NCI-H1417 treated with DMSO at 0.1 percent for 48 hours (cell line): ENCODE data around the gene NOP10.
A peak's percentile ranks its signal among the peaks of the same experiment; 100 is the strongest.
"Not testable (repeated sequence)": the region's sequence is repeated elsewhere in the genome, so short reads cannot be mapped to it uniquely, and the experiment has no call there.

Experiments used
- DNase-seq: peaks from one replicate; lab custom pipeline; 2025; lab: John Stamatoyannopoulos, UW

Gene NOP10

DNA sequence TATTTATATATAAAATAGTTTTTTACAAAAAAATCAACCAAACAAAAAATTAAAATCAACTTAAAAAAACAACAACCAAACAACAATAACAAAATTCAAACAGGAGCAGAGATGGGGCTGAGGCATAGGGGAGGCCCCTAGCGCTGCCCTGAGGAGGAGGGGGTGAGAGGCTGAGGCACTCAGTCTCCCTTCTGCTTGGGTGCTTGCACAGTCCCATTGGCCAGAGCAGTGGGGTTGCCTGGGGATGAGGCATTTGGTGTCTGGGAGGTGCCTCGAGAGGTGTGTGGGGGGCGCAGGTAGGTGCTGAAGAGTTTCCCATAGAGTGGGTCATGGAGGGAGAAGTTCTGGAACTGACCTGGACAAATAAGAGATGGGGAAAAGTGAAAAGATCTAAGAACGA lies 16.0 kb upstream of the NOP10 start:
- DNase-seq = no peak

DNA sequence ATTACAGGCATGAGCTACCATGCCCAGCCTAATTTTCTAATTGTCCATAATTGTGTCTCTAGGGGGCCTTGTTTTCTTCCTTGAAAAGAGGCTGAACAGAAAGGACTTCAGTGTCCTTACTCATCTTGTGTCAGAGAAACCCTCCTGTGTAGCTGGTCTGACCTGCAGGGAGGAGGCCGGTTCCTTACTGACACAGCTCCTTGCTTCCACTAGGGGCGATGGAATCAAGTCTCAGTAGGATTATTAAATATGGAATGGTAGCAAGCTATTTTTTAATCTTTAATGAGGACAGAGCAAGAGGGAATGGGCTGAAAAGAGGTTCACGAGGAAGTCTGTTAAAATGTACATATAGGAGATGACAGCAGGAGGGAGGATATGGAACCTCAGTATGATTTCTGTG lies 15.4 kb upstream of the NOP10 start:
- no peak for DNase-seq

DNA sequence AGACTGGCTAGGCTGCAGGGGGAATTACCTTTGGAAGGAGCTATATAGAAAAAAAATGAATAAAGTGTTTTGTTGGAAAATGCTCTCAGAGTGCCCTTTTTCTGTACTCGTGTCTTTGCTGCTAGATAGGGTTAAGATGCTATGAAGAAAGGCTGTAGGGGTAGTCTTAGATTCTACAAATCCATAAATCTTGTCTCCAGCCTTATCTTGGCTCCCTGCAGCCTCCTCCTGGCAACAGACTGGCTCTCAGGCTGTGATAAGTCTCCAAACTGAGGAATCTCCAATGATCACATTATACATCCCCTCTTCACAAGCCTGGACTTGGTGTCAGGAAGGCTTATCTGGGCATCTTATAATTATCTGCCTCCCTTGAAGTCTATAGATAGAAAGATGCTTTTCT lies 14.7 kb upstream of the NOP10 start:
- no peak for DNase-seq

DNA sequence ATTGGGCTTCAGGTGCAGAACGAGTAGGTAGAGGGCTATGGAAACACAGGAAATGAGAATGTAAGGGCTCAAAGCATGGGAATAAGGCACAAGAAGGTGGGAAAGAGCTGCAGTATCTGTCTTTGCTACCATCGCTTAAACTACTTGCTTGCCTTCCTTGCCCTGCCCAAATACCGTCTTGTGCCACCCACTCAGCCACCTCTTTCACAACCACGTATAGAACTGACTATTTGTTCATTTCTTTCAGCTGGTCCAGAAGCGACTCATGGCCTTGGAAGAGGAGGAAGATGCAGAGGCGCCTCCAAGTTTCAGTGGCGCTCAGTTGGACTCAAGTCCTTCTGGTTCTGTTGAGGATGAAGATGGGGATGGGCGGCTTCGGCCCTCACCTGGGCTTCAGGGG lies 12.3 kb upstream of the NOP10 start:
- no peak for DNase-seq

- DNase-seq = no peak
Measured at GRCh38 chr15:34354286-34354685, 11.3 kb upstream of the NOP10 start.

GRCh38 chr15:34353627-34354026 lies 10.7 kb upstream of the NOP10 start:
- no peak for DNase-seq

GRCh38 chr15:34352996-34353395 lies 10.1 kb upstream of the NOP10 start:
- DNase-seq = not testable (repeated sequence)

DNA sequence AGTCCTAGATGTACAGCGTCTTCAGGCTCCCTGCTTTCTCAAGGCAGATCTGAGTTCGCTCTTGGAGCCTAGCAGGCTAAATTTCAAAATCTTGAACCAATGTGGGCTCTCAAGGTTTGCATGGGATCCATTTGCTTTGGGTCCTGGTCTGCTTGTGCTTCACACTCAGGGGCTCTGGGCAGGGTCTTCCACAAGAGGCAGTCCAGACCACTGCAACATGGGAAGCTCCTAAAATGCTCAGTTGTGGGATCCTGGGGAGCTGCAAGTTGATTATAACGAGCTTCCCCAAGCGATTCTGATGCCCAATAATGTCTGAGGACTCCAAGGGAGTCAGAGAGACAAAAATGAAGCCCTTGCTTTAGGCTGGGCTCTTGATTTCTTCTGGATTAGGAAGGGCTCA lies 6.8 kb upstream of the NOP10 start:
- DNase-seq = no peak

- no peak for DNase-seq
Measured at GRCh38 chr15:34348735-34349300, 5.9 kb upstream of the NOP10 start.

DNA sequence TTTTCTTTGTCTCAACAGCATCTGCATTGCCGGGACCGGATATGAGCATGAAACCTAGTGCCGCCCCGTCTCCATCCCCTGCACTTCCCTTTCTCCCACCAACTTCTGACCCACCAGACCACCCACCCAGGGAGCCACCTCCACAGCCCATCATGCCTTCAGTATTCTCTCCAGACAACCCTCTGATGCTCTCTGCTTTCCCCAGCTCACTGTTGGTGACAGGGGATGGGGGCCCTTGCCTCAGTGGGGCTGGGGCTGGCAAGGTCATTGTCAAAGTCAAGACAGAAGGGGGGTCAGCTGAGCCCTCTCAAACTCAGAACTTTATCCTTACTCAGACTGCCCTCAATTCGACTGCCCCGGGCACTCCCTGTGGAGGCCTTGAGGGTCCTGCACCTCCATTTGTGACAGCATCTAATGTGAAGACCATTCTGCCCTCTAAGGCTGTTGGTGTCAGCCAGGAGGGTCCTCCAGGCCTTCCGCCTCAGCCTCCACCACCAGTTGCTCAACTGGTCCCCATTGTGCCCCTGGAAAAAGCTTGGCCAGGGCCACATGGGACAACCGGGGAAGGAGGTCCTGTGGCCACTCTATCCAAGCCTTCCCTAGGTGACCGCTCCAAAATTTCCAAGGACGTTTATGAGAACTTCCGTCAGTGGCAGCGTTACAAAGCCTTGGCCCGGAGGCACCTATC lies 5.2 kb upstream of the NOP10 start:
- DNase-seq = no peak

GRCh38 chr15:34342213-34342736 lies 661 bp downstream of the NOP10 start:
- not testable (repeated sequence) for DNase-seq

GRCh38 chr15:34341381-34342212 lies 1.3 kb downstream of the NOP10 start:
- no peak for DNase-seq

- DNase-seq = no peak
Measured at GRCh38 chr15:34339946-34340345, 3.0 kb downstream of the NOP10 start.

GRCh38 chr15:34338347-34338746 lies 4.6 kb downstream of the NOP10 start:
- no peak for DNase-seq

DNA sequence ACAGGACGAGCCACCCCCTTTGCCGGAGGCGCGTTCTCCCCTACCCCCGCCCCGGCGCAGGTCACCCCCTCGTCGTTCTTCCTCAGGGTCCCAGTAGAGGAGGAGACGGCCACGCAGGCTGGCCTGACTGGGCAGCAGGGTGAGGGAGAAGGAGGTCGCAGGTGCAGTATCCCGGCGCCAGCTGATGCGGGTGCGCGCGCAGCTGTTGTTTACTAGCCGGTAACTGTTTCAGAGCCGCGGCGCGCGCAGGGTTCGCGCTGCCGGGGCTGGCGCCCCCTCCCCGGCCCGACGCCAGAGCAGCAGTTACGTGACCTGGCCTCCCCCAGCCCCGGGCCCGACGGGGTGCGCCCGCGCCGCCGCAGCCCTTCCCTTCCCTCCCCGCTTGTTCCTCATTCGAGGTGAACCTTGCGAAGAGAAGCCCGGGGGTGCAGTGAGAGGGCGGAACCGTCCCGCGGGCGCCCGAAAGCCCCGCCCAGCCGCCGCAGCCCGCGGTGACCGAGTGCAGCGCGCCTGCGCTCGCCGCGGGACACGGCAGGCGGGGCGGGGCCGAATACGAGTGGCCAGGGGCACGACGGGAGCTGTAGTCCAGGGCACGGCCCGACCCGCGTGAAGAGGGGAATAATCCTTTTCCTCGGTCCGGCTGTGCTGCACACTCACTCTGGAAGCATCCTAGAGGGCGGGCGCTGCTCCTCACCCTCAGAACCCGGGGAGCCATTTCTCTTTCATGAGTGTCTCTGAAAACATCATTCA lies 5.2 kb downstream of the NOP10 start, which contains the start of gene SLC12A6:
TSS of gene SLC12A6 (minus strand) at position 225 of the 750 bp plus-strand sequence. CDS start 1,101 bp downstream, outside the sequence.
- DNase-seq = peak; percentile 76

DNA sequence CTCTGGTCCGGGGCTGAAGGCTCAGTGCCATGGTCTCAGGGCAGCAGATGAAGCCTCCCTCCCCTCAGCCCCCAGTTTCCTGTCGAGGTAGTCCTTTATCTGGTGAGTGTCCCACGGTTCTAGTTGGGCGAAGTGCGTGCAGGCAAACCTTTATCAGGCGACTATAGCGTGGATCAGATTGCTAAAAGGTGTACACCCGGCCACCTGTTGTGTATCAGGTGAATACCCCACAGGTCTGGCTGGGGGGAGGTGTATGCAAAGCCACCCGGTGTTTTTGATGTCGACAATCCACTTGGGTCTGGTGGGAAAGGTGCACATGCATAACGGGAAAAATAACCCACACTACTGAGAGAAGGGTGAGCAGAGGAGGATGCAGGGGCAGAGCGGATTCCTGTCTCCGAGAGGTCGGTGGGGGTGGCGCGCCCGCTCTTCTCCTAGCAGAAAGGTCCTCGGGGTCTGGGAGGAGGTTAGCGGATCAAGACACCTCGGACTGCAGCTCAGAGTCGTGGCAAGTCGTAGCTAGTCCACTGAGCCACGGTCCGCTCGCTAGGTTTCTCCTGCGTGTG lies 5.9 kb downstream of the NOP10 start:
- DNase-seq = no peak

DNA sequence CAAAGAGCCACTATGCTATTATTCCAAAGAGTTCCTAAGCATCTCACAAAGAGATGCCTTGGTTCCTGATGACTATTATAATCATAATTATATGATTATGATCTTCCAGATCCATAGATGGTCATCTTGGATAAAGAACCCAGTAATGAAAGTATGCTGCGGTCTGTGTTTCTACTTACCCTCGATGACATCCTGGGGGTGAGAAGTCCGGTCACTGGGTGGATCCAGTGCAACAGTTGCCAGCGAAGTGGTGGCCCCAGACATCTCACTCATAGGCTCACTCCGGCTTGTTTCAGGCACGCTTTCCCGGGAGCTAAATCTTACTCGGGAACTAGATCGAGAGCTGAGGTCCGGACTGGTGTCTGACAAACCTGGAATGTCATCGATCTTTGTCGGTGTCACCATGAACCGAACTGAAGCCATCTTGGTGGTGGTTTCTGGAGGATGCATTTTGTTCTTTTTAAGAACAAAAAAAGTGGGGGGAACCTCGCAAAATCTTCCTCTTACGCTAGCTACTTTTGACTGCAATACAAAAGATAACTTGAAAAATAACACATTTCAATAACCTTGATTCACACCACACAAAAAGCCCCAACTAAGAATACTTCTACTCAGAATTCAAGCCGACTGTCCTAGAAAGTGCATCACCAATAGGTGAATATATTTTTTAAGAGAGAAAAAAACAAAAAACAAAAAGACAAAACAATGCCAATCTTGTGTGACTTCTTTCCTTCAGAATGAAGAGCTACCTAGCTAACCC lies 6.5 kb downstream of the NOP10 start:
- DNase-seq = no peak

DNA sequence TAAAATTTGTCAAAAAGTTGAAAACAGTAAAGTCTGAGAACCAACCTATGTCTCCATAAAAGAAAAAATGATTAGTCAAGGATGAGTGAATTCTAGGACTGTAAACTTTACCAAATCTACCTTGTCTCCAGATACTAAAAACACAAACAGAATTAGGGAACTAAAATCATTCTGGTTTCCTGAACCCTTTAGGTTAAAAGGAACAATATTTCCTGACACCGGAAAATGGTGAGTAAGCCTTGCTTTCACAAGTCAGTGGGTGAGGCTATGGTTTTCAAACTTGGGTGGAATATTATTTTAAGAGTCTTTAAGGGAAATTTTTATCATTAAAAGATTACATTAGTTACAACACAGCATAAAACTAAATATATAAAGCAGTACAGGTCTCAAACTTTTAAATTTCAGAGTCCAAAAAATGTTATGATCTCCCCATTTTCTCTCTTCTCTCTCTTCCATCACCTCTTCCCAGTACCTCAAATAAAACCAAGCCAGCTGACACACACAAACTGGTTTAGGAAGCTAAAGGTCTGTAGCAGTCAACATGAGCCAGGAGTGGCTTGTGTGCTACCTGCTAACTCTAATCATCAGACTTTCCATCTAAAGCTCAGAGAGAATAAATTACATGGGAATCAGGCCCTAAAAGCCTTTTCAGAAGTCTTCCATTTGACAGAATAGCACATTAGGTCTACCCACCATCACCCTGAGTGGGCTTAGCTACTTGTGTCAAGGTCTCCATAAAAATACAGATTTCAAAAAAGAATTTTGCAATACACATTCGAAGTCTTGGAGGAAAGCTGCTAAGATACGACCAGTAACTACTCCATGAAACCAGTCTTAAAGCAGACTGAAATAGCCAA lies 7.5 kb downstream of the NOP10 start:
- no peak for DNase-seq

DNA sequence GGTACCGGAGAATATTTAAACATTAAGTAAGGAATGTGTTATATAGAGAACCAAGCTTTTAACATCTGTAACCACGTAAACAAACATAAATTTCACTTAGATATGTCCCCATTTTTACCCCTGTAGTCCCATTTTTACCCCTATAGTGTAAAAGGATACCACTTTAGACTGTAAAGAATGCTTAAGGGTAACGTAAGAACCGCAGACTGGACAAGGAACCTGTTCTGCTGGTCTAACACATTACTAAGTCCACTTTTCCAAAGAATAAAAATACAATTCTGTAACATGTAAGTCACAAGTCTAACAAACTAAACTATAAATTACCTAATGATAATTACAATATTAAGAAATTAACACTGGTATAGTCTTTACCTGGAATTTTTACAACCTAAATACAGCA lies 8.3 kb downstream of the NOP10 start:
- no peak for DNase-seq

GRCh38 chr15:34332553-34333120 lies 10.3 kb downstream of the NOP10 start:
- no peak for DNase-seq
